ENCODE data around the gene PTPN9.
"Not testable (repeated sequence)": the region's sequence is repeated elsewhere in the genome, so short reads cannot be mapped to it uniquely, and the experiment has no call there.

The PTPN9 gene

GRCh38 chr15:75531041-75531450 lies 48.1 kb downstream of the PTPN9 start:
- no peak for DNase-seq (ENCODE audit: low spot score)
- TF ChIP-seq CTCF (IDR thresholded peaks at IDR 0.05; ENCODE audit: borderline replicate concordance, control extremely low read depth, extremely low read depth, insufficient read depth, missing control alignments) = no peak

GRCh38 chr15:75530169-75530568 lies 48.9 kb downstream of the PTPN9 start:
- TF ChIP-seq CTCF (IDR thresholded peaks at IDR 0.05; ENCODE audit: borderline replicate concordance, control extremely low read depth, extremely low read depth, insufficient read depth, missing control alignments) = no peak
- no peak for DNase-seq (ENCODE audit: low spot score)
- in situ Hi-C loops (cut with MboI; ENCODE audit: low sequenced_read_pairs, unreplicated experiment) = no loop called here

More at GRCh38 chr15:75531041-75531450, 48.1 kb downstream of the PTPN9 start:
- in situ Hi-C loops (cut with MboI; ENCODE audit: low sequenced_read_pairs, unreplicated experiment) = no loop called here

- in situ Hi-C loops (cut with MboI; ENCODE audit: low sequenced_read_pairs, unreplicated experiment); DNase-seq (ENCODE audit: low spot score): not testable (repeated sequence)
These were observed 53.4 kb downstream of the PTPN9 start for GRCh38 chr15:75525756-75526155.

GRCh38 chr15:75523011-75523410 lies 56.1 kb downstream of the PTPN9 start:
- no peak for TF ChIP-seq CTCF (IDR thresholded peaks at IDR 0.05; ENCODE audit: borderline replicate concordance, control extremely low read depth, extremely low read depth, insufficient read depth, missing control alignments)

GRCh38 chr15:75517233-75517632 lies 61.9 kb downstream of the PTPN9 start:
- in situ Hi-C loops (cut with MboI; ENCODE audit: low sequenced_read_pairs, unreplicated experiment) = no loop called here
- no peak for DNase-seq (ENCODE audit: low spot score)
- no peak for TF ChIP-seq CTCF (IDR thresholded peaks at IDR 0.05; ENCODE audit: borderline replicate concordance, control extremely low read depth, extremely low read depth, insufficient read depth, missing control alignments)

More at GRCh38 chr15:75523011-75523410, 56.1 kb downstream of the PTPN9 start:
- no peak for DNase-seq (ENCODE audit: low spot score)
- in situ Hi-C loops (cut with MboI; ENCODE audit: low sequenced_read_pairs, unreplicated experiment) = no loop called here

- in situ Hi-C loops (cut with MboI; ENCODE audit: low sequenced_read_pairs, unreplicated experiment) = no loop called here
- TF ChIP-seq CTCF (IDR thresholded peaks at IDR 0.05; ENCODE audit: borderline replicate concordance, control extremely low read depth, extremely low read depth, insufficient read depth, missing control alignments) = peak; percentile 41
- peak; percentile 38 for DNase-seq (ENCODE audit: low spot score)
These were observed 70.1 kb downstream of the PTPN9 start for GRCh38 chr15:75508840-75509532.

GRCh38 chr15:75502360-75502759 lies 76.8 kb downstream of the PTPN9 start:
- TF ChIP-seq CTCF (IDR thresholded peaks at IDR 0.05; ENCODE audit: borderline replicate concordance, control extremely low read depth, extremely low read depth, insufficient read depth, missing control alignments) = no peak
- no peak for DNase-seq (ENCODE audit: low spot score)
- in situ Hi-C loops (cut with MboI; ENCODE audit: low sequenced_read_pairs, unreplicated experiment) = no loop called here

All from GM13976 (cell line).